ENCODE measurements around the gene CADM1.

GRCh38 chr11:115471367-115471766, 32.8 kb downstream of the CADM1 start:
- TF ChIP-seq CTCF (conservative IDR thresholded peaks at IDR 0.05; ENCODE audit: low read depth in 2 of 2), result no peak
- TF ChIP-seq POLR2AphosphoS5 (IDR thresholded peaks at IDR 0.05; ENCODE audit: low read depth), result no peak
